K562 (cell line): ENCODE measurements around the gene AGPAT3. TPM values are rescaled to one million over a fixed set of nuclear protein-coding genes. Genes with fewer than 3 reads are reported as not detected.

Experiments
- ARID3A ChIP-seq: IDR thresholded peaks from 2 replicates; pipeline ENCODE4 v1.6.1; 2012; ENCODE audit warnings: low read depth, low read length, improper control_type of control experiment, borderline replicate concordance
- ATF3 ChIP-seq, 2 experiments: fragments of 450-650 bp in 1 of 2; sonication (generic) in 1 of 2; formaldehyde crosslinking in 1 of 2; IDR thresholded peaks in 1 of 2; conservative IDR thresholded peaks in 1 of 2; 2 replicates each; pipeline versions ENCODE4 v1.6.1 to v1.8.1; 2016 to 2023; ENCODE audit warnings: mild to moderate bottlenecking in 2 of 2, moderate library complexity in 2 of 2, inconsistent platforms in 1 of 2, missing genetic modification reagents in 1 of 2
- ELF1 ChIP-seq: fragments of 200-800 bp; sonication (Bioruptor generic); IDR thresholded peaks from 2 replicates; pipeline ENCODE4 v1.6.1; 2016; ENCODE audit warnings: missing genetic modification characterization, missing compliant biosample characterization
- MYBL2 ChIP-seq, 2 experiments: fragments of 450-650 bp in 1 of 2; sonication (generic) in 1 of 2; formaldehyde crosslinking in 1 of 2; IDR thresholded peaks; 2 replicates each; pipeline versions ENCODE4 v1.6.1 to v1.8.1; 2017 to 2022; ENCODE audit warnings: borderline replicate concordance in 1 of 2, inconsistent platforms in 1 of 2, low read depth in 1 of 2, mild to moderate bottlenecking in 1 of 2, missing genetic modification reagents in 1 of 2, moderate library complexity in 1 of 2
- NFE2 ChIP-seq: IDR thresholded peaks from 2 replicates; pipeline ENCODE4 v1.6.1; 2014; ENCODE audit warnings: antibody characterized with exemption, low read depth
- NR3C1 ChIP-seq: sonication (generic); formaldehyde crosslinking; IDR thresholded peaks from 2 replicates; pipeline ENCODE4 v1.8.1; 2022; ENCODE audit warnings: missing genetic modification reagents
- PYGO2 ChIP-seq: fragments of 450-650 bp; IDR thresholded peaks from 2 replicates; pipeline ENCODE4 v1.6.1; 2016; ENCODE audit warnings: mild to moderate bottlenecking, missing genetic modification characterization, moderate library complexity, missing compliant biosample characterization
- SAFB2 ChIP-seq: fragments of 200-400 bp; formaldehyde crosslinking; IDR thresholded peaks from 2 replicates; pipeline ENCODE4 v1.6.1; 2018; ENCODE audit warnings: borderline replicate concordance, low read length, low read depth, moderate library complexity; ENCODE audit not compliant: severe bottlenecking
- SMARCA4 ChIP-seq: fragments of 450-650 bp; IDR thresholded peaks from 2 replicates; pipeline ENCODE4 v1.6.1; 2016
- SMARCC2 ChIP-seq: fragments of 450-650 bp; IDR thresholded peaks from 2 replicates; pipeline ENCODE4 v1.6.1; 2017; ENCODE audit warnings: antibody characterized with exemption, moderate library complexity, mild to moderate bottlenecking, low read depth
- SMARCE1 ChIP-seq: fragments of 450-650 bp; IDR thresholded peaks from 2 replicates; pipeline ENCODE4 v1.7.1; 2016; ENCODE audit warnings: mild to moderate bottlenecking
- TOE1 ChIP-seq, 2 experiments: fragments of 450-650 bp in 1 of 2; sonication (generic) in 1 of 2; formaldehyde crosslinking in 1 of 2; IDR thresholded peaks; 2 replicates each; pipeline versions ENCODE4 v1.7.1 to v1.8.0; 2016 to 2022; ENCODE audit warnings: borderline replicate concordance in 2 of 2, mild to moderate bottlenecking in 2 of 2, antibody characterized with exemption in 1 of 2, inconsistent platforms in 1 of 2, low read depth in 1 of 2, missing genetic modification reagents in 1 of 2, moderate library complexity in 1 of 2
- ZBTB1 ChIP-seq: sonication (generic); formaldehyde crosslinking; IDR thresholded peaks from 2 replicates; pipeline ENCODE4 v1.8.1; 2023; ENCODE audit warnings: missing genetic modification reagents, low read depth, mild to moderate bottlenecking, borderline replicate concordance
- ZHX1 ChIP-seq: fragments of 150-350 bp; conservative IDR thresholded peaks from 2 replicates; pipeline ENCODE4 v1.6.1; 2014; ENCODE audit warnings: low read length
- ZNF324 ChIP-seq: fragments of 250-450 bp; sonication (Bioruptor Pico); IDR thresholded peaks from 2 replicates; pipeline ENCODE4 v1.4.0; 2020; ENCODE audit warnings: mild to moderate bottlenecking
- ZNF609 ChIP-seq: sonication (generic); formaldehyde crosslinking; IDR thresholded peaks from 2 replicates; pipeline ENCODE4 v1.8.1; 2023; ENCODE audit warnings: missing genetic modification reagents, mild to moderate bottlenecking, borderline replicate concordance
- polyA plus RNA-seq, 8 experiments: library from polyadenylated mRNA; depleted of rRNA in 4 of 8; stranded (reverse) in 5 of 8; unstranded in 3 of 8; fragments of >200 nt; fragmentation: Nextera tagmentation in 2 of 8; fragmentation: Illumina TruSeq in 1 of 8; extraction: Ambion mirVana in 2 of 8; extraction: Trizol in 1 of 8; gene quantifications; 2 replicates each; pipeline versions ENCODE4 v1.2.1 to v1.2.3, GENCODE V29; 2011 to 2014; ENCODE audit warnings: inconsistent platforms in 1 of 8, missing spikeins in 1 of 8
- total RNA-seq, 7 experiments: library from RNA; depleted of rRNA in 6 of 7; stranded (reverse); fragments of >200 nt in 6 of 7; fragmentation: Illumina TruSeq in 2 of 7; extraction: Trizol in 2 of 7; gene quantifications; 2 replicates each; pipeline versions ENCODE4 v1.2.1 to v1.2.3, GENCODE V29; 2011 to 2021; ENCODE audit warnings: low replicate concordance in 1 of 7

AGPAT3 gene
- total and polyA plus RNA-seq, 9 of the 15 experiments (the other 6 are each of a cell fraction or from before 2014, with no cell fraction given): 1.5 to 88.4 (median 35.7) TPM

- TF ChIP-seq ARID3A (0 out of 2 replicates have a peak, but pooled peaks have one; percentile 7), SMARCA4 (peak; percentile 8; the same call in 1 of the 2 replicates), SMARCC2 (0 out of 2 replicates have a peak, but pooled peaks have one; percentile 24), ATF3 (IDR thresholded peaks at IDR 0.05) (peak; percentile 55), ATF3 (CRISPR knock-in tag; conservative IDR thresholded peaks at IDR 0.05) (no peak), ZBTB1 (CRISPR knock-in tag) (no peak), MYBL2 (IDR thresholded peaks at IDR 0.05; ENCODE audit: low read depth) (no peak), MYBL2 (CRISPR knock-in tag; IDR thresholded peaks at IDR 0.05; ENCODE audit: borderline replicate concordance) (no peak), SAFB2 (no peak), TOE1 (IDR thresholded peaks at IDR 0.05; ENCODE audit: borderline replicate concordance) (no peak), TOE1 (CRISPR knock-in tag; IDR thresholded peaks at IDR 0.05; ENCODE audit: borderline replicate concordance, low read depth) (no peak), SMARCE1 (peak; percentile 57; the same call in 1 of the 2 replicates), ELF1 (tag) (peak; percentile 7; the same call in 1 of the 2 replicates), ZNF609 (CRISPR knock-in tag) (no peak), ZHX1 (no peak), PYGO2 (tag) (no peak), NR3C1 (no peak), NFE2 (no peak), ZNF324 (CRISPR knock-in tag) (no peak)
Measured at GRCh38 chr21:43894206-43894577, 29.2 kb downstream of the AGPAT3 start (continued).
